Effector memory CD8-positive, alpha-beta T cell (primary cell): ENCODE measurements around the gene SLC36A2.
"Not testable (repeated sequence)": the region's sequence is repeated elsewhere in the genome, so short reads cannot be mapped to it uniquely, and the experiment has no call there.

ENCODE experiments used
- ATAC-seq: fragments of 150-1000 bp; cut with Tn5 transposase; replicated peaks from 2 replicates; pipeline ENCODE4 v1.10.0; 2021; ENCODE audit warnings: mild to moderate bottlenecking, moderate library complexity
- DNase-seq, 3 experiments: peaks; one replicate each; pipeline ENCODE4 v3.0.0; 2021
- H3K27ac Mint-ChIP-seq, 2 donors: one replicate each; pipeline ENCODE4 v1.8.0; 2022; ENCODE audit warnings: mild to moderate bottlenecking in 2 of 2, mixed read lengths in 2 of 2, moderate library complexity in 2 of 2
- H3K27me3 Mint-ChIP-seq, 2 donors: one replicate each; pipeline ENCODE4 v1.8.0; 2022; ENCODE audit warnings: mixed read lengths in 2 of 2
- H3K36me3 Mint-ChIP-seq: one replicate; pipeline ENCODE4 v1.8.0; 2022; ENCODE audit warnings: mild to moderate bottlenecking, moderate library complexity, mixed read lengths; ENCODE audit not compliant: insufficient read depth
- H3K4me1 Mint-ChIP-seq, 2 donors: one replicate each; pipeline ENCODE4 v1.8.0; 2022; ENCODE audit warnings: low read depth in 2 of 2, mixed read lengths in 2 of 2
- H3K4me3 Mint-ChIP-seq, 2 donors: one replicate each; pipeline ENCODE4 v1.8.0; 2022; ENCODE audit warnings: mild to moderate bottlenecking in 2 of 2, mixed read lengths in 2 of 2, moderate library complexity in 2 of 2
- H3K9me3 Mint-ChIP-seq, 2 donors: one replicate each; pipeline ENCODE4 v1.8.0; 2022; ENCODE audit warnings: mixed read lengths in 2 of 2
- total RNA-seq, 9 experiments: gene quantifications; one replicate each; lab custom pipeline; 2026; lab: John Stamatoyannopoulos, UW

SLC36A2 gene
- 0 reads per million in 9 experiments for total RNA-seq

DNA sequence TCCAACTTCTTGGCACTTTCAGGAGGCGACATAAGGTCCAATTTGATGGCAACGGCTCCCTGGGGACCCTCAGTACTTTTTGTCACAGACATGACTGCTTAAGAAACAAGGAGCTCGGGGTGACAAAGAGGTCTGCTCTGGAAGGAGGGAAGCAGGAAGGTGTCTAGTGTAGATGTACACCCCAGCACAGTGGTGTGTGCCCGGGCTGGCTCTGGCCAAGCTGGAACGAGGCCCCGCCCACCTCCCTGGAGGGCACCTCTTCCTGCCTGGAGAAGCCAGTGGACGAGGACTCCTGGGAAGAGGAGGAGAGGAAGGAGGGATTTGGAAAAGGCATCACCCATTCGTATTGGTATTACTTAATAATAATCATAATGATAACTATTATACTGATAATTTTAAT lies at the start of gene SLC36A2:
TSS of gene SLC36A2 (minus strand) at position 191 of the 400 bp plus-strand sequence. CDS start at position 92, 99 bp downstream.
- H3K4me1 Mint-ChIP-seq = no peaks in the 10 kb centered on the region
- H3K4me3 Mint-ChIP-seq = no peak within 1 kb of the TSS

DNA sequence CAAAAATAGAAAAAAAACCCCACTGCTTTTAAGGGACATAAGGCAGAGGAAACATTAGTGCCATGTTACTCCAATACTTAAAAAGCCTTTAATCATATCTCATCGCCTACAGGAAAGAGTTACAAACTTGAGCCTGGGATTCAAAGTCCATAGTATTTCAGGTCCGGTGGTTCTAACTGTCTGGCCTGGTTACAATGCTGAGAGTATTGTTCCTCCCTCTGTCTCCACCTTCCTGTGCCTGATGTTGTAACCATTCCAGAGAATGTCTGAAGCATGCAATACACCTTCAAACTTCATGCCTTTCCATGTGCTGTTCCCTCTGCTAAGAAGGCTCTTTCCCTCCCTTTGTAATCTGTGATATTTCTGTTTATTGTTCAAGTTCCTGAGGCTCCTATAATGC lies 41.6 kb upstream of the SLC36A2 start:
- Mint-ChIP-seq H3K27ac (no peak overlapping the region), H3K4me1 (no peaks in the 10 kb centered on the region), H3K9me3 (peaks cover under 1 to 6% of the 10 kb centered on the region in 2 donors), H3K4me3 (no peak overlapping the region), H3K36me3 (no peaks in the 10 kb centered on the region), H3K27me3 (peaks cover 44 to 49% of the 10 kb centered on the region in 2 donors)
- ATAC-seq (no peak), DNase-seq (no peak)

More for the DNA sequence above, at the start of gene SLC36A2:
- Mint-ChIP-seq H3K36me3 (no peaks in the 10 kb centered on the region), H3K27me3 (peaks cover 28 to 93% of the 10 kb centered on the region in 2 donors), H3K9me3 (no peaks in the 10 kb centered on the region), H3K27ac (no peak within 1 kb of the TSS)
- ATAC-seq (no peak), DNase-seq (no peak)

DNA sequence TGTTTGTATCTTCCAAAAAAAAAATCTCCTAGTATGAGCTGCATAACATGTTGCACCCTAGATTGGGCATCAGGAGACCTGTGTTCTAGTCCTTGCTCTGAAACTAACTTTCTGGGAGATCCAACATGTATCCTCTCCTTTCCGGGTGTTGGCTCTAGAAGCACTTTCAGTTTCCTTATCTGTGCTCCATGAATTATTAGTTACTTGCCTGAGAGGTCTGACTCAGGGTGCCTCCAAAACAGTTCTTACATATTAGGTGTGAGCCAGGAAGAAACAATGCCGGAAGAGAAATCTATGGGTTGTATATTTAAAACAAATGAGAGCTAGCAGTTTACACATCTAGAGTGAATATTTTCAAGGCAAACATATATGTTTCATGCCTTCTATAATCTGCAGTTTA lies 36.7 kb upstream of the SLC36A2 start:
- Mint-ChIP-seq H3K4me3 (no peak overlapping the region), H3K27me3 (peaks cover 45 to 46% of the 10 kb centered on the region in 2 donors)
- DNase-seq = no peak

DNA sequence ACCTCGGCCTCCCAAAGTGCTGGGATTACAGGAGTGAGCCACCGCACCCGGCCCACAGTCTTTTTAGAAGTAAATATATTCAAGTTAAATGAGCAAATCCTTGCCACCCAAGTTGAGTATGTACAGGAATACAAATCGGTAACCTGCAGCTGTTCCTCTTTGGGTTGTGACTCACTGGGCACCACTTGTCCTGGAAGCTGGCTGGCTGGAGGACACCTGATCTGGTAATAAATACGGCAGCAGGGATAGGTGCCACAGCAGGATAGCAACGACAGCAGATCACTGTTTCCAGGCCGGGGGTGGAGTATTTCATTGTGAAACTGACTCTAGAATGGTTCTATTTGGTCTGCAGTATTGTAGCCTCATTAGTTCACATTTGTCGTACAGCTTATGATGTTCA lies 35.7 kb upstream of the SLC36A2 start:
- H3K9me3 Mint-ChIP-seq = no peaks in the 10 kb centered on the region
- peaks cover 39 to 47% of the 10 kb centered on the region in 2 donors for H3K27me3 Mint-ChIP-seq
- no peak overlapping the region for H3K4me3 Mint-ChIP-seq
- no peaks in the 10 kb centered on the region for H3K4me1 Mint-ChIP-seq
- no peak for DNase-seq
- H3K27ac Mint-ChIP-seq = no peak overlapping the region
- no peak for ATAC-seq
- H3K36me3 Mint-ChIP-seq = no peaks in the 10 kb centered on the region

More for the DNA sequence above, 36.7 kb upstream of the SLC36A2 start:
- H3K27ac Mint-ChIP-seq = no peak overlapping the region
- no peaks in the 10 kb centered on the region for H3K9me3 Mint-ChIP-seq
- H3K36me3 Mint-ChIP-seq = no peaks in the 10 kb centered on the region
- no peaks in the 10 kb centered on the region for H3K4me1 Mint-ChIP-seq
- no peak for ATAC-seq

DNA sequence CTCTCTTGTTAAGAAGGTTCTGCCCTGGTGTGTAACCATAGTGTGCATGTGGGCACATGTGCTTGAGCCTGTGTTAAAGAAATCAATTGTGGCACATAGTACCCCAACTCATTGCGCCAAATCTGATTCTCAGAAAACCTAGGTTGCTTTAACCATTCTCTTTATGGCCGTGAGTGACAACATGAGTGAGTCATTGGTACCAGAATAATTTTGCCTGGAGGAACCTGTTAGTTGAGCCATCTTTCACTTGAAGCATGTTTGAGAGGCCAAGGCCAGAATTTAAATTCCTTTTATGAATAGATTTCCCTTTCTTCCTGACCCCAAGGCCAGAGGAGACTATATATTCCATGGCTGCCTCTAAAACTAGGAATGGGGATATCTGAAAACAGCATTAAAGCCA lies 35.2 kb upstream of the SLC36A2 start:
- H3K27me3 Mint-ChIP-seq = peaks cover 34 to 47% of the 10 kb centered on the region in 2 donors
- no peaks in the 10 kb centered on the region for H3K4me1 Mint-ChIP-seq

DNA sequence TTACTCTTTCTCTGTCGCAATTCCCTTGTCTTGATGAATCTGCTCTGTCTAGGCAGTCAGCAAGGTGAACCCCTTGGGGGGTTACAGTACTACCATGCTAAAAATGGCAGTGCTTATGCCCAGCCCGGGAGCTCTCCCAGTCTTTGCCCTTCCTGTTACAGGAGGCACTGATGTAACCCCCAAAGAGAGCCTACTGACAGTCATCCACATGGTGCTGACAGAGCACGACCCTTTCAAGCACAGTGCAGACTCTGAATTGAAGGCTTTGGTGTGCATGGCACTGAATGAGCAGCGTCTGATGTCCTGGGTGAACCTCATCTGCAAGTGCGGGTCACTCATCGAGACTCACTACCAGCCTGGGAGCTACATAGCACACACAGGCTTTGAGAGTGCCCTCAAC lies 34.5 kb upstream of the SLC36A2 start:
- H3K4me1 Mint-ChIP-seq = no peaks in the 10 kb centered on the region
- peaks cover 31 to 41% of the 10 kb centered on the region in 2 donors for H3K27me3 Mint-ChIP-seq
- no peak overlapping the region for H3K27ac Mint-ChIP-seq
- DNase-seq = no peak
- ATAC-seq = no peak
- no peaks in the 10 kb centered on the region for H3K36me3 Mint-ChIP-seq
- no peak overlapping the region for H3K4me3 Mint-ChIP-seq
- no peaks in the 10 kb centered on the region for H3K9me3 Mint-ChIP-seq

More for the DNA sequence above, 35.2 kb upstream of the SLC36A2 start:
- no peaks in the 10 kb centered on the region for H3K36me3 Mint-ChIP-seq
- ATAC-seq (no peak), DNase-seq (no peak)
- no peaks in the 10 kb centered on the region for H3K9me3 Mint-ChIP-seq
- no peak overlapping the region for H3K27ac Mint-ChIP-seq
- H3K4me3 Mint-ChIP-seq = no peak overlapping the region

DNA sequence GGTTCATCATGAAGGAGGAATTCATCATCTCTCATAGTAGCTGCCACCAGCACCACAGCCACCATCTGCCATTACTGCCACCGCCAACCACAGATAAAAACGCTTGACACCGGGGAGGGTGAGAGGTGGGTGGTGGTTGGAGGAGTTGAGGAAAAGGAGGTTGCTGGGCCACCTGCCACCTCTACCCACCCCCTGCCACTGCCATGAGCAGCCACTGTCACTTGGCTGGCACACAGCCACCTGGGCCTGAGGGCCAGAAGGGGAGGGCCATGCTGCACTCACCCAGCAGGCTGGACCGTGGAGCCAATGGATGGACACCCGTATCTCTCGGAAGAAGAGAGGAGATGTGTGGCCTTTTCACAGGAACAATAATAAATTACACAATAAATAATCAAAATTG lies 31.3 kb upstream of the SLC36A2 start:
- Mint-ChIP-seq H3K9me3 (no peaks in the 10 kb centered on the region), H3K4me1 (no peaks in the 10 kb centered on the region), H3K27me3 (peaks cover 16 to 33% of the 10 kb centered on the region in 2 donors), H3K4me3 (no peak overlapping the region), H3K27ac (no peak overlapping the region), H3K36me3 (no peaks in the 10 kb centered on the region)
- DNase-seq (no peak), ATAC-seq (no peak)

DNA sequence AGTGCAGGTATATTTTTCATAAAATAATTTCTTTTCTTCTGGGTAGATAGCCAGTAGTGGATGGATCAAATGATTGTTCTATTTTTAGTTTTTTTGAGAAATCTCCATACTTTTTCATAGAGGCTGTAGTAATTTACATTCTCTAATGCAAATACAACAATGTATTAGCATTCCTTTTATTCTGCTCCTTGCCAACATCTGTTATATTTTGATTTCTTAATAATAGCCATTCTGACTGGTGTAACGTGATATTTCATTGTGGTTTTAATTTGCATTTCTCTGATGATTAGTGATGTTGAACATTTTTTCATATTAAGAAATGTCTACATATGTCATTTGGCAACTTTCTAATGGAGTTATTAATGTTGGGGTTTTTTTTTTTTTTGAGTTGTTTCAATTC lies 27.2 kb upstream of the SLC36A2 start:
- no peaks in the 10 kb centered on the region for H3K36me3 Mint-ChIP-seq
- H3K27me3 Mint-ChIP-seq = peaks cover 0 to 8% of the 10 kb centered on the region in 2 donors
- no peak overlapping the region for H3K4me3 Mint-ChIP-seq
- H3K9me3 Mint-ChIP-seq = no peaks in the 10 kb centered on the region
- ATAC-seq (no peak), DNase-seq (no peak)
- H3K4me1 Mint-ChIP-seq = no peaks in the 10 kb centered on the region
- H3K27ac Mint-ChIP-seq = no peak overlapping the region

DNA sequence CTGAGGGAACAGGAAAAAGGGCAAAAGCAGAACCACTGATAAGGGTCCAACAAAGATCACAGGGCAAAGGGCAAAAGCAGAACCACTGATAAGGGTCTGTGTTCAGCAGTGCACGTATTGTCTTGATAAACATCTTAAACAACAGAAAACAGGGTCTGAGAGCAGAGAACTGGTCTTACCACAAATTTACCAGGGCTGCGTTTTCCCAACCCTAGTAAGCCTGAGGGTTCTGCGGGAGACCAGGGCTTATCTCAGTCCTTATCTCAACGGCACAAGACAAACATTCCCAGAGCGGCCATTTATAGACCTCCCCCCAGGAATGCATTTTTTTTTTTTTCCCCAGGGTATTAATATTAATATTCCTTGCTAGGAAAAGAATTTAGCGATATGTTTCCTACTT lies 19.7 kb upstream of the SLC36A2 start:
- not testable (repeated sequence) for ATAC-seq

DNA sequence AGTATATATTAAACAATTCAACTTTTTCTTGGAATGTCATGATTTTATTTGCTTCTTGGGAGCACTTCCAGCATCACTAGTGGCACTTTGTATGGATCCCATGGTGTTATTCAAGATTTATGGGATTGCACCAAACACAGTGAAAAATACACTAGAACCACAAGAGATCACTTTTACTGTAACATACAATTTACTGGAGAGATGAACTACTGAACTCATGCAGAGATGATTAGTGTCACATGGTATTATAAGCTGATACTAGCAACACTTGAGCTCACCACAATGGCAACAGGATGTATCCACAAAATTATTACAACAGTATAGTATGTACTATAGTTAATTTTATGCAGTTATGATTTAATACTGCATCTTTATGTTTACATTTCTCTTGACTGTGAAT lies 16.3 kb upstream of the SLC36A2 start:
- ATAC-seq (no peak), DNase-seq (no peak)
- H3K4me1 Mint-ChIP-seq = no peaks in the 10 kb centered on the region
- H3K27me3 Mint-ChIP-seq = peaks cover 13 to 34% of the 10 kb centered on the region in 2 donors
- no peak overlapping the region for H3K27ac Mint-ChIP-seq
- peaks cover 13 to 27% of the 10 kb centered on the region in 2 donors for H3K9me3 Mint-ChIP-seq
- no peaks in the 10 kb centered on the region for H3K36me3 Mint-ChIP-seq
- H3K4me3 Mint-ChIP-seq = no peak overlapping the region

More for the DNA sequence above, 19.7 kb upstream of the SLC36A2 start:
- H3K4me3 Mint-ChIP-seq, H3K27ac Mint-ChIP-seq, H3K36me3 Mint-ChIP-seq, H3K4me1 Mint-ChIP-seq, DNase-seq: not testable (repeated sequence)
- Mint-ChIP-seq H3K9me3 (peaks cover 13 to 23% of the 10 kb centered on the region in 2 donors), H3K27me3 (peaks cover 13 to 26% of the 10 kb centered on the region in 2 donors)

DNA sequence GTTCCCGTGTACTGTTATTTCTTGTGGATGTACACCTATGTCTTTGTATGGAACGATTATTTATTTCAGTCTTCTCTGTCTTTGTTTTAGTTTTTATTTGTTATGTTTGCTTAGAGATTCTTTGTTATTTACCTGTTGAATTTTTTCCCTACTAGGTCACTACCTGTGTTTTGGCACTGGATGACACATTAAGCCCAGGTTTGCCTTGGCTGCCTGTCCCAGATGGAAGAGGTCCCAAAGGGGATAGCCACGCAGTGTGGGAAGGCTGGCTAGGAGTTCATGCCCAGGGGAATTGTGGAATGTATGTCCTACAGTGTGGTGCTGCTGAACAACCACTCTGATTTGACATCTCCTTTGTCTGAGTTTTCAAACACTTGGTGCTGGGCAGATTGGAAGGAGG lies 15.6 kb upstream of the SLC36A2 start:
- Mint-ChIP-seq H3K27me3 (peaks cover 13 to 34% of the 10 kb centered on the region in 2 donors), H3K9me3 (peaks cover 13 to 27% of the 10 kb centered on the region in 2 donors), H3K4me1 (no peaks in the 10 kb centered on the region), H3K27ac (no peak overlapping the region), H3K36me3 (no peaks in the 10 kb centered on the region), H3K4me3 (no peak overlapping the region)
- ATAC-seq (no peak), DNase-seq (no peak)

DNA sequence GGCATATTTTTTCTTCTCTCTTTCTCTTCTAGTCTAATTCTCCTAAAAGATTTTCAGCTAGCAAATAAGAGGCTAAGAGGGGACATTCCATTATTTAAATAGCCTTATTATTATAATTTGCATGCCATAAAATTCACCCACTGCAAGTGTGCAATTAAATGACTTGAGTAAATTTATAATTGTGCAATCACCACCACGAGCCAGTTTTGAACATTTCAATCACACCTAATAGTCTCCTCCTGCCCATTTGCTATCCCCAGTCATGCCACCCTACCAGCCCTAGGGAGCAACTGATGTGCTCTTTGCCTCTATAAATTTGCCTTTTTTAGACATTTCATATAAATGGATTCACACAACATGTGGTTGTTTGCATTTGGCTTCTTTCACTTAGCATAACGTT lies 12.0 kb upstream of the SLC36A2 start:
- Mint-ChIP-seq H3K36me3 (no peaks in the 10 kb centered on the region), H3K27me3 (peaks cover 13 to 15% of the 10 kb centered on the region in 2 donors), H3K27ac (no peak overlapping the region), H3K4me3 (no peak overlapping the region), H3K4me1 (no peaks in the 10 kb centered on the region), H3K9me3 (peaks cover 5 to 15% of the 10 kb centered on the region in 2 donors)
- ATAC-seq (no peak), DNase-seq (no peak)

DNA sequence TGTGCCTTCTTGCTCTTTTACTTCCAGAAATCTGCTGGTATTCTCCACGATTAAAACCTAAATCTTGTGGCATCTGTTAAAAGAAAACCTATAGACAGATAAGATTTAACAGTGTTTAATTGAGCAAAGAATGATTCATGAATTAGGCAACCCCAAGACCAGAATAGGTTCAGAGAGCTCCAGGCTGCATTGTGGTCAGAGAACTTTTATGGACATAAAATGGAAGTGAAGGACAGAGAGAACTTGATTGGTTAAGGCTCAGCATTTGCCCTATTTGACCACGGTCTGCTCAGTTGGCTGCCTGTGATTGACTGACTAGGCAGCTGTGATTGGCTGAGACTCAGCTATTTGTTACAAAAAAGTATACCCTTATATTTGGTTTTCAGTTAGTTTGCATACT lies 10.4 kb upstream of the SLC36A2 start:
- Mint-ChIP-seq H3K27me3 (peaks cover 16 to 19% of the 10 kb centered on the region in 2 donors), H3K9me3 (peaks cover 1 to 10% of the 10 kb centered on the region in 2 donors), H3K27ac (no peak overlapping the region), H3K4me1 (no peaks in the 10 kb centered on the region), H3K4me3 (no peak overlapping the region), H3K36me3 (no peaks in the 10 kb centered on the region)
- DNase-seq (no peak), ATAC-seq (no peak)

DNA sequence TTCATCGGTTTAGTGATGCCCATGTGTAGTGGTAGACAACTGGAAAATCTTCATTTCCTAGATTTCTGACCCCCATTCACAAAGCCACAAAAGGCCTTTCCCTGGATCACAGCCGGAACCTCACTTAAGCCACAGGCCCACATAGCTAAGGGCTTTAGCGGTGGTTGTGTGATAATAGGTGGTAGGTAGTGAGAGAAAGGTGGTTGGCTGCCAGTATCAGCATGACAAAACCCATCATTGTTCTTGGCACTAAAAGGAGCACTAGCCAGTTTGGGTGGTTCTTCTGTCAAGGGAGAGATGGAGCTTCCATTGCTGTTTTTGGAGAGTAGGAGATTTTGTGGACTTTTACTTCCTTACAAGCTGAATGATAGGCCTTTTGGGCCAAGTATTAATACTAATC lies 9.7 kb upstream of the SLC36A2 start:
- no peak overlapping the region for H3K4me3 Mint-ChIP-seq
- peaks cover 21 to 26% of the 10 kb centered on the region in 2 donors for H3K27me3 Mint-ChIP-seq
- ATAC-seq (no peak), DNase-seq (no peak)
- H3K27ac Mint-ChIP-seq = no peak overlapping the region
- peaks cover 0 to 4% of the 10 kb centered on the region in 2 donors for H3K9me3 Mint-ChIP-seq
- no peaks in the 10 kb centered on the region for H3K4me1 Mint-ChIP-seq
- H3K36me3 Mint-ChIP-seq = no peaks in the 10 kb centered on the region

DNA sequence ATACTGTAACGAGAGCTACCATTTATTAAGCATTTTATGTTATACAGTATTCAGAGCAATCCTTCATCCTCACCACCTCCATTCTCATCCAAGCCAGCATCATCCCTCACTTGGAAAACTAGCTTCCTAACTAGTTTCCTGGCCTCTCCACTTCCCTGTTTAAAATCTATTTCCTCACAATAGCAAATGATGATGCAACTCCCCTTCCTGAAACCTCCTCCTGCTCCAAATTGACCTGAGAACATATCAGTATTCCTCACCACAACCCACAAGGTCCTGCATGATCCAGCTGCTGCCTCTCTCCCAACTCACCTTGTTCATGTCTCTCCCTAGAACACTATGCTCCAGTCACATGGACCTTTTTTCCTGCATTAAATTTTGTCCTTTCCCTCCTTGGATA lies 4.3 kb upstream of the SLC36A2 start:
- Mint-ChIP-seq H3K27ac (no peak overlapping the region), H3K9me3 (no peaks in the 10 kb centered on the region), H3K27me3 (peaks cover 35 to 66% of the 10 kb centered on the region in 2 donors), H3K36me3 (no peaks in the 10 kb centered on the region), H3K4me3 (no peak overlapping the region), H3K4me1 (no peaks in the 10 kb centered on the region)
- no peak for ATAC-seq
- no peak for DNase-seq
